Motor neuron (in vitro differentiated cells): ENCODE measurements around the gene TESMIN. TPM values are rescaled to one million over a fixed set of nuclear protein-coding genes. Genes with fewer than 3 reads are reported as not detected.

Source experiments
- ATAC-seq, 8 experiments: fragments of 200-7000 bp; cut with Tn5 transposase; replicated peaks in 6 of 8; 2 replicates each; pipeline ENCODE4 v1.8.0; 2021; ENCODE audit warnings: mild to moderate bottlenecking in 8 of 8, moderate library complexity in 8 of 8
- H3K27ac ChIP-seq, 2 donors: fragments of 250-450 bp; sonication (Bioruptor Pico); 2 replicates each; pipeline ENCODE4 v1.9.0; 2021; ENCODE audit warnings: antibody characterized with exemption in 2 of 2, mild to moderate bottlenecking in 2 of 2, moderate library complexity in 1 of 2
- H3K4me1 ChIP-seq, 2 donors: fragments of 250-450 bp; sonication (Bioruptor Pico); replicated peaks in 1 of 2; 2 replicates each; pipeline ENCODE4 v1.6.1; 2021; ENCODE audit warnings: antibody characterized with exemption in 2 of 2, mild to moderate bottlenecking in 2 of 2, moderate library complexity in 1 of 2
- H3K4me3 ChIP-seq, 5 donors: fragments of 250-450 bp; sonication (Bioruptor Pico); 2 replicates each; pipeline ENCODE4 v1.9.0; 2021; ENCODE audit warnings: antibody characterized with exemption in 5 of 5, mild to moderate bottlenecking in 5 of 5, moderate library complexity in 4 of 5
- WGBS, 10 experiments: fragments of 450-650 bp; shearing (Covaris generic); methylation state at CpG; one replicate each; pipeline ENCODE4 v1.0.0; 2022; 5-methylcytosine and 5-hydroxymethylcytosine counted together
- in situ Hi-C, 9 experiments: fragments of 400-800 bp; cut with MboI; loops; one replicate each; pipeline ENCODE4 v1.15.0; 2021; ENCODE audit warnings: low sequenced_read_pairs in 9 of 9, low pct_unique_long_range_greater_than_20kb in 2 of 9; ENCODE audit not compliant: unreplicated experiment in 9 of 9
- total RNA-seq, 8 experiments: library from RNA; unstranded; fragments of 300-600 nt; gene quantifications; 2 replicates each; pipeline versions ENCODE4 v1.2.3 to v1.2.4, GENCODE V29; 2022

TESMIN gene
- total RNA-seq, 8 experiments from 2014 or later, result 0.36 to 17.8 (median 5.2) TPM

- peaks cover 0 to 4% of the 10 kb centered on the region in 2 donors for H3K4me1 ChIP-seq
- 40 to 100% (median 86%) methylated on average over 1 to 7 of the region's 10 CpGs; no CpG with 5 or more reads in 2 of the 10 experiments for WGBS, 10 experiments
- H3K4me3 ChIP-seq, result no peak overlapping the region
- H3K27ac ChIP-seq, result no peak overlapping the region
- ATAC-seq, result no peak
- in situ Hi-C loops, result no loop called here
Observed at GRCh38 chr11:68693484-68693882, 57.8 kb downstream of the TESMIN start.

GRCh38 chr11:68692871-68693483, 58.3 kb downstream of the TESMIN start:
- ATAC-seq, result peak in 3 of 8 experiments; percentile 44 to 80 (median 47)
- WGBS, 10 experiments, result 33 to 100% (median 90%) methylated on average over 2 to 5 of the region's 15 CpGs; no CpG with 5 or more reads in 4 of the 10 experiments
- H3K4me3 ChIP-seq, result no peak overlapping the region
- H3K27ac ChIP-seq, result no peak overlapping the region
- in situ Hi-C loops, result no loop called here
- peaks cover 0 to 4% of the 10 kb centered on the region in 2 donors for H3K4me1 ChIP-seq

GRCh38 chr11:68692115-68692514, 59.2 kb downstream of the TESMIN start:
- H3K4me3 ChIP-seq, result no peak overlapping the region
- ATAC-seq, result no peak
- in situ Hi-C loops, result no loop called here
- no peak overlapping the region for H3K27ac ChIP-seq
- H3K4me1 ChIP-seq, result peaks cover 0 to 4% of the 10 kb centered on the region in 2 donors
- WGBS, 10 experiments, result 43 to 100% (median 90%) methylated on average over 1 to 7 of the region's 10 CpGs; no CpG with 5 or more reads in 6 of the 10 experiments

- in situ Hi-C loops, result no loop called here
- H3K4me1 ChIP-seq, result peaks cover 4 to 5% of the 10 kb centered on the region in 2 donors
- H3K4me3 ChIP-seq, result no peak overlapping the region
- WGBS, 10 experiments, result 78 to 100% (median 90%) methylated on average over 1 to 7 of the region's 9 CpGs; no CpG with 5 or more reads in 3 of the 10 experiments
- H3K27ac ChIP-seq, result no peak overlapping the region
- no peak for ATAC-seq
Observed at GRCh38 chr11:68691402-68691784, 59.9 kb downstream of the TESMIN start.

GRCh38 chr11:68690671-68691401, 60.5 kb downstream of the TESMIN start:
- Histone ChIP-seq H3K4me3 (no peak overlapping the region), H3K4me1 (peaks cover 4 to 5% of the 10 kb centered on the region in 2 donors), H3K27ac (no peak overlapping the region)
- 19 to 86% (median 62%) methylated on average over 2 to 16 of the region's 16 CpGs; no CpG with 5 or more reads in 1 of the 10 experiments for WGBS, 10 experiments
- ATAC-seq, result peak in 1 of 8 experiments; percentile 10
- in situ Hi-C loops, result no loop called here

GRCh38 chr11:68689737-68690625, 61.3 kb downstream of the TESMIN start:
- in situ Hi-C loops, result no loop called here

GRCh38 chr11:68688881-68689280, 62.4 kb downstream of the TESMIN start:
- H3K27ac ChIP-seq, result no peak overlapping the region
- peaks cover 4 to 7% of the 10 kb centered on the region in 2 donors for H3K4me1 ChIP-seq
- WGBS, 10 experiments, result 69 to 97% (median 86%) methylated on average over 2 to 9 of the region's 12 CpGs; no CpG with 5 or more reads in 1 of the 10 experiments
- no peak overlapping the region for H3K4me3 ChIP-seq
- in situ Hi-C loops, result no loop called here
- ATAC-seq, result no peak

More at GRCh38 chr11:68689737-68690625, 61.3 kb downstream of the TESMIN start:
- H3K4me1 ChIP-seq, result peaks cover 4 to 5% of the 10 kb centered on the region in 2 donors
- 0 to 100% (median 67%) methylated on average over 1 to 7 of the region's 14 CpGs; no CpG with 5 or more reads in 5 of the 10 experiments for WGBS, 10 experiments
- no peak for ATAC-seq
- H3K4me3 ChIP-seq, result no peak overlapping the region
- no peak overlapping the region for H3K27ac ChIP-seq

- no peak overlapping the region for H3K27ac ChIP-seq
- H3K4me3 ChIP-seq, result no peak overlapping the region
- 37 to 100% (median 66%) methylated on average over 1 to 4 of the region's 14 CpGs; no CpG with 5 or more reads in 7 of the 10 experiments for WGBS, 10 experiments
- in situ Hi-C loops, result no loop called here
- H3K4me1 ChIP-seq, result peaks cover 4 to 7% of the 10 kb centered on the region in 2 donors
- ATAC-seq, result no peak
Observed at GRCh38 chr11:68687986-68688385, 63.3 kb downstream of the TESMIN start.

- no peak for ATAC-seq
- in situ Hi-C loops, result no loop called here
Observed at GRCh38 chr11:68687311-68687710, 64.0 kb downstream of the TESMIN start.

GRCh38 chr11:68686486-68686885, 64.8 kb downstream of the TESMIN start:
- H3K4me3 ChIP-seq, result no peak overlapping the region
- 67 to 100% (median 88%) methylated on average over 1 to 6 of the region's 12 CpGs; no CpG with 5 or more reads in 6 of the 10 experiments for WGBS, 10 experiments
- ATAC-seq, result no peak

More at GRCh38 chr11:68687311-68687710, 64.0 kb downstream of the TESMIN start:
- 60 to 100% (median 100%) methylated on average over 1 to 2 of the region's 9 CpGs; no CpG with 5 or more reads in 4 of the 10 experiments for WGBS, 10 experiments
- Histone ChIP-seq H3K4me1 (peaks cover 4 to 7% of the 10 kb centered on the region in 2 donors), H3K27ac (no peak overlapping the region), H3K4me3 (no peak overlapping the region)

GRCh38 chr11:68685656-68686380, 65.5 kb downstream of the TESMIN start:
- in situ Hi-C loops, result no loop called here
- Histone ChIP-seq H3K4me1 (peaks cover 3 to 7% of the 10 kb centered on the region in 2 donors), H3K27ac (no peak overlapping the region), H3K4me3 (no peak overlapping the region)
- 83 to 100% (median 92%) methylated on average over 1 to 7 of the region's 18 CpGs; no CpG with 5 or more reads in 6 of the 10 experiments for WGBS, 10 experiments
- no peak for ATAC-seq

More at GRCh38 chr11:68686486-68686885, 64.8 kb downstream of the TESMIN start:
- H3K4me1 ChIP-seq, result peaks cover 4 to 7% of the 10 kb centered on the region in 2 donors
- in situ Hi-C loops, result no loop called here
- H3K27ac ChIP-seq, result no peak overlapping the region
